ENCODE measurements around the gene MAST1.
"Not testable (repeated sequence)": the region's sequence is repeated elsewhere in the genome, so short reads cannot be mapped to it uniquely, and the experiment has no call there.

Gene MAST1

DNA sequence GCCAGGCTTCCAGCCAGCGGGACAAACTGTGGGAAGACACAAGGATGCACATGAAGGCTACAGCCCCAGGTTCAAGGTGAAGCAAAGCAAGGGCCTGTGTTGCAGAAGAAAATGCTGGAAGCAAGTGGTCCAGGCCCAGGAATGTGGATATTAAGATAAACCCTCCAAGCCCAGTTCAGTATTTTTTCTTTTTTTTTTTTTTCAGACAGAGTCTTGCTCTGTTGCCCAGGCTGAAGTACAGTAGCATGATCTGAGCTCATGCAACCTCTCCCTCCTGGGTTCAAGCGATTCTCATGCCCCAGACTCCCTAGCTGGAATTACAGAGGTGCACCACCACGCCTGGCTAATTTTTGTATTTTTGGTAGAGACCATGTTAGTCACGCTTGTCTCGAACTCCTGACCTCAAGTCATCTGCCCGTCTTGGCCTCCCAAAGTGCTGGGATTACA lies 41.2 kb upstream of the MAST1 start:
- Histone ChIP-seq H3K9me2 (replicated peaks; ENCODE audit: low read depth, low read length) (no peaks in the 10 kb centered on the region), H3K9me3 (ENCODE audit: insufficient read depth, low read depth, low read length) (no peaks in the 10 kb centered on the region), H2AFZ (ENCODE audit: low read length) (no peak overlapping the region), H3F3A (ENCODE audit: low read depth) (no peaks in the 10 kb centered on the region; the same call in 1 of the 2 replicates), H3K79me2 (ENCODE audit: insufficient read depth, low read length) (peaks cover 40% of the 10 kb centered on the region), H3K9ac (ENCODE audit: low read depth, low read length, poor library complexity, severe bottlenecking) (no peak overlapping the region), H3K4me3 (ENCODE audit: low read length, poor library complexity, severe bottlenecking) (no peak overlapping the region), H3K4me1 (ENCODE audit: insufficient read depth, low read length, poor library complexity, severe bottlenecking) (peaks cover 36% of the 10 kb centered on the region), H4K20me1 (ENCODE audit: insufficient read depth, low read length, poor library complexity, severe bottlenecking) (peaks cover 15% of the 10 kb centered on the region), H3K27me3 (ENCODE audit: insufficient read depth, low read length, poor library complexity, severe bottlenecking) (no peaks in the 10 kb centered on the region), H3K4me2 (ENCODE audit: low read depth, low read length, poor library complexity, severe bottlenecking) (no peak overlapping the region), H3K36me3 (ENCODE audit: insufficient read depth, low read length) (peaks cover 6% of the 10 kb centered on the region; the same call in 1 of the 2 replicates)
- no peak for TF ChIP-seq EZH2phosphoT487 (IDR thresholded peaks at IDR 0.05; ENCODE audit: borderline replicate concordance)
- no peak for TF ChIP-seq CTCF (conservative IDR thresholded peaks at IDR 0.05; ENCODE audit: low read length)

- H3K9me3 ChIP-seq (ENCODE audit: insufficient read depth, low read depth, low read length); H3K9ac ChIP-seq (ENCODE audit: low read depth, low read length, poor library complexity, severe bottlenecking); H3F3A ChIP-seq (ENCODE audit: low read depth); H3K4me3 ChIP-seq (ENCODE audit: low read length, poor library complexity, severe bottlenecking); H3K27me3 ChIP-seq (ENCODE audit: insufficient read depth, low read length, poor library complexity, severe bottlenecking); H3K36me3 ChIP-seq (ENCODE audit: insufficient read depth, low read length); H3K4me2 ChIP-seq (ENCODE audit: low read depth, low read length, poor library complexity, severe bottlenecking); H2AFZ ChIP-seq (ENCODE audit: low read length); H3K9me2 ChIP-seq (replicated peaks; ENCODE audit: low read depth, low read length): not testable (repeated sequence)
- peaks cover 41% of the 10 kb centered on the region for H3K79me2 ChIP-seq (ENCODE audit: insufficient read depth, low read length)
- peaks cover 39% of the 10 kb centered on the region for H3K4me1 ChIP-seq (ENCODE audit: insufficient read depth, low read length, poor library complexity, severe bottlenecking)
- H4K20me1 ChIP-seq (ENCODE audit: insufficient read depth, low read length, poor library complexity, severe bottlenecking), result peaks cover 15% of the 10 kb centered on the region
Observed at GRCh38 chr19:12797607-12798006, 40.7 kb upstream of the MAST1 start.

DNA sequence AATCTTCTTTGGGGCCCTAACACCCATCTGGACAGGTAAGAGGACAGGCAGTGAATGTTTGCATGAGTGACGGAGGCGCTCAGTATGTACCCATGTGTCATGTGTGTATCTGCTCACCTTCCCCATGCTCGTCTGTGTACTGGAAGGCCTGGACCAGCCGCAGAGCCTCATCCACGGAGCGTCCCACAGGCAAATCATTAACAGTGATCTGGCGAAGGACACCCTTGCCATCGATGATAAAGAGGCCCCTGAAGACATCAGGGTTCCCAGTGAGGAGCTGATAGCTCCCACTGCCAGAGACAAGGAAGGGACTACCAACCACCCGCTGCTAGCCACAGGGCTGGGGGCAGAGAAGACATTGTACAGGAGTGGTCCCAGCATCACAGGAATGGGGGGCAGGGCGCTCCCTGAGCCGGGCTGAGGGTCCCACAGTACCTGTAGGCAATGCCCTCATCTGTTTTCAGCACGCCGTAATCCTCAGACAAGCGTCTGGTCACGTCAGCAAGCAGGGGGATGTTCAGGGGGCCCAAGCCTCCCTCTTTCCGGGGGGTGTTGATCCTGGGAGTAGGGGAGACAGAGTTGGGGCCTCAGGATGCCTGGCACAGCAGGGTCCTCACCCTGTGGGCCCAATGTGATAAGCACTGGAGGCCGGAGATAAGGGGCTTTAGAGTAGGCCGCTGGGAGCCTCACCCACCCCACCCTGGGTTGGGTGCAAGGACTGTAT lies 38.4 kb upstream of the MAST1 start:
- Histone ChIP-seq H3K79me2 (ENCODE audit: insufficient read depth, low read length) (peaks cover 35% of the 10 kb centered on the region), H3K4me1 (ENCODE audit: insufficient read depth, low read length, poor library complexity, severe bottlenecking) (peaks cover 23% of the 10 kb centered on the region), H2AFZ (ENCODE audit: low read length) (no peak overlapping the region), H3K9me3 (ENCODE audit: insufficient read depth, low read depth, low read length) (no peaks in the 10 kb centered on the region), H3K4me2 (ENCODE audit: low read depth, low read length, poor library complexity, severe bottlenecking) (peak overlapping the region; percentile 88), H3K9ac (ENCODE audit: low read depth, low read length, poor library complexity, severe bottlenecking) (peak overlapping the region; percentile 93), H3K4me3 (ENCODE audit: low read length, poor library complexity, severe bottlenecking) (peak overlapping the region; percentile 89), H4K20me1 (ENCODE audit: insufficient read depth, low read length, poor library complexity, severe bottlenecking) (peaks cover 15% of the 10 kb centered on the region), H3K27me3 (ENCODE audit: insufficient read depth, low read length, poor library complexity, severe bottlenecking) (no peaks in the 10 kb centered on the region), H3F3A (ENCODE audit: low read depth) (no peaks in the 10 kb centered on the region), H3K9me2 (replicated peaks; ENCODE audit: low read depth, low read length) (no peaks in the 10 kb centered on the region), H3K36me3 (ENCODE audit: insufficient read depth, low read length) (peaks cover 6% of the 10 kb centered on the region; the same call in 1 of the 2 replicates)
- TF ChIP-seq CTCF (conservative IDR thresholded peaks at IDR 0.05; ENCODE audit: low read length) (no peak), EZH2phosphoT487 (IDR thresholded peaks at IDR 0.05; ENCODE audit: borderline replicate concordance) (no peak)

DNA sequence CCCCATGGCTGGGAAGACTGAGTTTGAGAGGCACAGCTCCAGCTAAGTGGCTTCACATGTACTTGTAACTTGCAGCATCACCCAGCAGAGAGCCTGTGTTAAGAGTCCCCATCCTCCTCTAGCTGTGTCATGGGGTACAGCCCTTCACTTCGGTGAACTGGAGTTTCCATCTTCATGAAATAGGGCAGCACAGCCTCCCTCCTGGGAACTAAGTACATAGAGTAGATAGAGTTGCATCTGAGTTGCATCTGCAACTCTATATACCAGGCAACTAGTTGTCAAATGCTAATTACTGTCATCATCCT lies 37.9 kb upstream of the MAST1 start:
- TF ChIP-seq CTCF (conservative IDR thresholded peaks at IDR 0.05; ENCODE audit: low read length), result no peak
- no peak for TF ChIP-seq EZH2phosphoT487 (IDR thresholded peaks at IDR 0.05; ENCODE audit: borderline replicate concordance)
- Histone ChIP-seq H3K9ac (ENCODE audit: low read depth, low read length, poor library complexity, severe bottlenecking) (peak overlapping the region; percentile 93), H3K4me1 (ENCODE audit: insufficient read depth, low read length, poor library complexity, severe bottlenecking) (peaks cover 23% of the 10 kb centered on the region), H3K79me2 (ENCODE audit: insufficient read depth, low read length) (peaks cover 35% of the 10 kb centered on the region), H3K4me2 (ENCODE audit: low read depth, low read length, poor library complexity, severe bottlenecking) (peak overlapping the region; percentile 88), H2AFZ (ENCODE audit: low read length) (no peak overlapping the region), H3K9me3 (ENCODE audit: insufficient read depth, low read depth, low read length) (no peaks in the 10 kb centered on the region), H4K20me1 (ENCODE audit: insufficient read depth, low read length, poor library complexity, severe bottlenecking) (peaks cover 15% of the 10 kb centered on the region), H3K36me3 (ENCODE audit: insufficient read depth, low read length) (peaks cover 6% of the 10 kb centered on the region; the same call in 1 of the 2 replicates), H3K27me3 (ENCODE audit: insufficient read depth, low read length, poor library complexity, severe bottlenecking) (no peaks in the 10 kb centered on the region), H3K9me2 (replicated peaks; ENCODE audit: low read depth, low read length) (no peaks in the 10 kb centered on the region), H3F3A (ENCODE audit: low read depth) (no peaks in the 10 kb centered on the region), H3K4me3 (ENCODE audit: low read length, poor library complexity, severe bottlenecking) (peak overlapping the region; percentile 89)
